Osteoblast (primary cell): ENCODE measurements around the gene GALNT2. TPM values are rescaled to one million over a fixed set of nuclear protein-coding genes. Genes with fewer than 3 reads are reported as not detected.

Source experiments
- DNase-seq: peaks from one replicate; pipeline ENCODE4 v3.0.0; 2011; ENCODE audit warnings: low spot score, mixed read lengths; ENCODE audit not compliant: insufficient read length; ENCODE audit errors: missing footprints
- H2AFZ ChIP-seq: 2 replicates; pipeline ENCODE4 v1.6.0; 2011; ENCODE audit warnings: mild to moderate bottlenecking, low read length
- H3K27ac ChIP-seq: 2 replicates; pipeline ENCODE4 v1.5.1; 2011; ENCODE audit warnings: mild to moderate bottlenecking, low read depth, low read length, moderate library complexity
- H3K27me3 ChIP-seq: 2 replicates; pipeline ENCODE4 v1.6.0; 2012; ENCODE audit warnings: mild to moderate bottlenecking, control low read depth, inconsistent platforms, low read length, moderate library complexity; ENCODE audit not compliant: insufficient read depth
- H3K36me3 ChIP-seq: 2 replicates; pipeline ENCODE4 v1.5.1; 2011; ENCODE audit warnings: mild to moderate bottlenecking, low read length, control low read depth, moderate library complexity; ENCODE audit not compliant: insufficient read depth
- H3K4me1 ChIP-seq: 2 replicates; pipeline ENCODE4 v1.5.1; 2011; ENCODE audit warnings: mild to moderate bottlenecking, low read length, control low read depth, moderate library complexity; ENCODE audit not compliant: insufficient read depth
- H3K4me2 ChIP-seq: 2 replicates; pipeline ENCODE4 v1.6.0; 2011; ENCODE audit warnings: mild to moderate bottlenecking, low read length; ENCODE audit not compliant: insufficient read depth
- H3K4me3 ChIP-seq: fragments of 200-600 bp; sonication (generic); 3 replicates; pipeline ENCODE4 v1.5.1; 2012; ENCODE audit warnings: mild to moderate bottlenecking, low read length, inconsistent platforms; ENCODE audit not compliant: insufficient read depth
- H3K79me2 ChIP-seq: 2 replicates; pipeline ENCODE4 v1.6.0; 2012; ENCODE audit warnings: mild to moderate bottlenecking, low read length, control low read depth, inconsistent platforms; ENCODE audit not compliant: insufficient read depth
- H3K9me3 ChIP-seq: 2 replicates; pipeline ENCODE4 v1.5.1; 2011; ENCODE audit warnings: low read depth, low read length, control low read depth
- H4K20me1 ChIP-seq: 2 replicates; pipeline ENCODE4 v1.6.0; 2012; ENCODE audit warnings: mild to moderate bottlenecking, low read length, control low read depth; ENCODE audit not compliant: insufficient read depth
- CTCF ChIP-seq: IDR thresholded peaks from 2 replicates; pipeline ENCODE4 v1.5.1; 2011; ENCODE audit warnings: mild to moderate bottlenecking, low read depth, low read length, moderate library complexity; ENCODE audit errors: extremely low read depth
- total RNA-seq: library from RNA; depleted of rRNA; stranded (reverse); fragments of >200 nt; gene quantifications from 2 replicates; pipeline ENCODE4 v1.2.3, GENCODE V29; 2012

Gene GALNT2
- total RNA-seq, 1 donor, result 83.2 TPM

- Histone ChIP-seq H3K36me3 (peaks cover 3% of the 10 kb centered on the region), H3K4me1 (peaks cover 16% of the 10 kb centered on the region), H3K27me3 (no peaks in the 10 kb centered on the region), H2AFZ (no peak overlapping the region), H3K4me3 (no peak overlapping the region), H3K4me2 (peak overlapping the region; percentile 62), H3K27ac (peak overlapping the region; percentile 57), H3K9me3 (no peaks in the 10 kb centered on the region), H3K79me2 (peaks cover 75% of the 10 kb centered on the region), H4K20me1 (peaks cover 35% of the 10 kb centered on the region)
- no peak for TF ChIP-seq CTCF
- no peak for DNase-seq
These were observed 118.3 kb downstream of the GALNT2 start for GRCh38 chr1:230185076-230186001.

GRCh38 chr1:230186003-230186863 lies 119.2 kb downstream of the GALNT2 start:
- peak overlapping the region; percentile 62 for H3K4me2 ChIP-seq

GRCh38 chr1:230186874-230187273 lies 119.8 kb downstream of the GALNT2 start:
- no peak for TF ChIP-seq CTCF
- H2AFZ ChIP-seq, result no peak overlapping the region
- no peaks in the 10 kb centered on the region for H3K27me3 ChIP-seq
- no peaks in the 10 kb centered on the region for H3K9me3 ChIP-seq
- peaks cover 77% of the 10 kb centered on the region for H3K79me2 ChIP-seq
- no peak overlapping the region for H3K4me3 ChIP-seq
- H3K4me1 ChIP-seq, result peaks cover 24% of the 10 kb centered on the region
- H3K36me3 ChIP-seq, result peaks cover 3% of the 10 kb centered on the region
- DNase-seq, result no peak
- H3K4me2 ChIP-seq, result no peak overlapping the region
- H4K20me1 ChIP-seq, result peaks cover 41% of the 10 kb centered on the region
- H3K27ac ChIP-seq, result no peak overlapping the region

More at GRCh38 chr1:230186003-230186863, 119.2 kb downstream of the GALNT2 start:
- Histone ChIP-seq H3K79me2 (peaks cover 77% of the 10 kb centered on the region), H3K9me3 (no peaks in the 10 kb centered on the region), H3K4me3 (no peak overlapping the region), H3K4me1 (peaks cover 23% of the 10 kb centered on the region), H3K36me3 (peaks cover 3% of the 10 kb centered on the region), H4K20me1 (peaks cover 35% of the 10 kb centered on the region), H3K27me3 (no peaks in the 10 kb centered on the region), H3K27ac (peak overlapping the region; percentile 57), H2AFZ (no peak overlapping the region)
- peak; percentile 81 for DNase-seq
- TF ChIP-seq CTCF, result no peak

GRCh38 chr1:230187290-230187689 lies 120.3 kb downstream of the GALNT2 start:
- TF ChIP-seq CTCF, result no peak
- Histone ChIP-seq H3K27ac (no peak overlapping the region), H3K27me3 (no peaks in the 10 kb centered on the region), H3K4me3 (no peak overlapping the region), H4K20me1 (peaks cover 44% of the 10 kb centered on the region), H3K36me3 (peaks cover 3% of the 10 kb centered on the region), H3K9me3 (no peaks in the 10 kb centered on the region), H3K79me2 (peaks cover 82% of the 10 kb centered on the region), H2AFZ (no peak overlapping the region), H3K4me2 (no peak overlapping the region), H3K4me1 (peaks cover 24% of the 10 kb centered on the region)
- DNase-seq, result no peak
